Renal cortex interstitium (tissue), 11 donors: ENCODE results near the gene CEP128. TPM values are rescaled to one million over a fixed set of nuclear protein-coding genes. Genes with fewer than 3 reads are reported as not detected.
A peak's percentile ranks its signal among the peaks of the same experiment; 100 is the strongest.

Source experiments
- DNase-seq, 11 donors: peaks; one replicate each; pipeline ENCODE4 v3.0.0-alpha.2; 2013; ENCODE audit warnings: low read depth in 9 of 11, low spot score in 4 of 11; ENCODE audit errors: extremely low read depth in 1 of 11
- polyA plus RNA-seq, 3 donors: library from polyadenylated mRNA; unstranded; fragments of 120-200 nt; gene quantifications; one replicate each; pipeline ENCODE4 v1.2.1, GENCODE V29; 2013; ENCODE audit not compliant: insufficient read length in 3 of 3

The CEP128 gene
- polyA plus RNA-seq, 3 donors, result 5.6 to 6.7 (median 5.9) TPM

DNA sequence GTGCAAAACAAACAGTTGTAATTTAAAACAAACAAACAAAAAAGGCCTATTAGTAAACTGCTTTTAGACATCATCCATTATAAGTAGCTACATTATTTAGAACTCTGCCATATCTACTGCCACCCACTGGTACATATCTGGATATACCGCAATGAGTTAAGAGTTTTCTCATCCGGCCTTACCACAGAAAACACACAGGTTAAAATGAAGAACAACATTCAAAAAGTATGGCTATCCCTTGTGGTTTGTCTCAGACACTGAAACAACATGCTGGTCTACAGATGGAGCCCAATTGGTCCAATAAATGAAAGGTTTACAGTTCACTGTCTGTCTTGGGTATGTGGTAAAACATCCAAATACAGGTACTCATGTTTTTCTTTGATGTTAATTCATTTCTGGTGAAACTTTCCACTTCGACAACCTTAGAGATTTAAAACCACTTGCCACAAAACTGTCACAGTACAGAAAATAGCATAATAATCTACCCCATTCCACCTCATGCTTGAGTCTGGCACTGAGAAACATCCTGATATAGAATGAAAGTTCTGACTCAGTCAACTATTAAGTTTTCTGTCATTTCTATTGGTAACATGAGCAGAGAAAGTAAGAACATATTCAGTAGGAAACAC is 354.3 kb downstream of the CEP128 start:
- DNase-seq, result peak in 2 of 11 donors; percentile 0 to 15

DNA sequence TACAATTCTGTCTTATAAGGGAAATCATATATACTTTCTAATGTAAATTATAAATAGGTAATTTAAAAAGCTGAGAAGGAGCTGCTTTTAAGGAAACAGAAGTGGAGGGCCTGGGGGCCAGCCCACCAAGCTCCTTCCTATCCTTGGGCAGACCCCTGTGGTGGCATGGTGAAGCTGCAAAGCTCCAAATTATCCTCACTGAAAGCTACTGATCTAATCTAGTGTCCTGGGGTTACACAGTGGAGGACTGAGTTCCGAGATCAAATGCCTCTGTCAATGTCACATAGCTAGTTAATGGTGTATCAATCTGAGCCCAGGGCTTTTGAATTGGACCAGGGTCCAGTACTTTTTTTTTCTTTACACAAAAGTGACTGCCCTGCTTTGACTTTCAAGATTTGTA is 355.4 kb downstream of the CEP128 start:
- no peak for DNase-seq

DNA sequence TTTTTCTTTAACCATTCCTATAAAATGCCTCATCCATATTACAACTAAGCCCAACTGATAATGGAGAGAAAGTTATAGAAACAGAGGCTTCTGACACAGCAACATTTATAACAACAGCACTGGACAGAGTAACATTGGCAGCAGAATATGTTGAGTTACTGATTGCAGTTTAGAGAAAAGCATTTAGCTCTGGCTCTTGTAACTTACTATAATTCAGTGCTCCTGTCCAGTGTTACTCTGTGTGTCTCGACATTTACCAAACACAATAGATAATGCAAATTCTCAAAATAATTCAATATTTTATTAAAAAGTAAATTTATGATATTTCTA is 356.1 kb downstream of the CEP128 start:
- DNase-seq, result no peak

DNA sequence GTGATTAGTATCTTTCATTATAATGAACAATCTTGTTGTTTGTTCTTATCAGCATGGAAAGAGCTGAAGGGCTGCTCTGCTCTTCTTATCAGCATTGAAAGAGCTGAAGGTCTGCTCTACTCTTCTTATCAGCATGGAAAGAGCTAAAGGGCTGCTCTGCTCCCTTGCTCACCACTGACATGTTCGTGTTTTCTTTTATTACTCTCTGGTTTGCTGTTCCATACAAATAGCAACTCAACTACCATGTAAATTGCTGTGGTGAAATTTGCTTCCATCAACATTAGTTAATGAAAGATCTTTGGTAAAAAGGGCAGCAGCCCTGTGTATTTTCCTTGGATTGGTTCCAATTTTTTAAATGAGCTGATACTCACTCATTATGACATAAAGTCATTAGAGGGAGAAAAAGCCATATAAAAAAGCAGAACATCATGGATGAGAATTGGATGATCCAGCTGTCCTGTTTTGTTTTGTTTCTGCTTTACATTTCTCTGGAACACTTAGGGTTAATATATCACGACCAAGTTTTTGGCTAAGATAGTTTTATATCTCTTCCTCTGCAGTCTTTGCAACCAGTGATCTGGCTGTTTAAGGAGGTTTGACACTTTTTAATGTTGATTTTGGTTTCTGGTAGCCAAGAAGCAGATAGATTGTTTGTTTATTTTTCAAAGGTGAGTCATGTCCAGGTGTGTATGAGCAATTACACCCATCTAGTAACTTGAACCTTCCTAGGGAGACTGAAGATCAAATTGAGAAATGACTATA is 356.6 kb downstream of the CEP128 start:
- no peak for DNase-seq

DNA sequence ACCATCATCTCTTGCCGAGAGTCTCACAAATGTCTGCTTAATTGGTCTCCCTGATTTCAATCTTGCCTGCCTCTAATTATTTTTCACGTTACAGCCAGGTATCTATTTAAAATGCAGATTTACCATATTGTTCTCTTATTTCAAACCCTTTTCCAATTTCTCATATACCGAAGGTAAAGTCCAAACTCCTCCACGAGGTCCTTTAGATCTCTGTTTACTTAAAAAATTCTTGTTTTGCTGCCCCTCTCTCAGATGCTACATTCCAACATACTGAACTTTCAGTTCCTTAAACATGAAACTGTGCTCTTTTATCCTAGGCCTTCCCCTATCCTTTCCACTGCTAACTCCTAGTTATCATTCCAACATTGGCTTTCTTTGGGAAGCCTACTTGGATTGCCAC is 363.9 kb downstream of the CEP128 start:
- no peak for DNase-seq

DNA sequence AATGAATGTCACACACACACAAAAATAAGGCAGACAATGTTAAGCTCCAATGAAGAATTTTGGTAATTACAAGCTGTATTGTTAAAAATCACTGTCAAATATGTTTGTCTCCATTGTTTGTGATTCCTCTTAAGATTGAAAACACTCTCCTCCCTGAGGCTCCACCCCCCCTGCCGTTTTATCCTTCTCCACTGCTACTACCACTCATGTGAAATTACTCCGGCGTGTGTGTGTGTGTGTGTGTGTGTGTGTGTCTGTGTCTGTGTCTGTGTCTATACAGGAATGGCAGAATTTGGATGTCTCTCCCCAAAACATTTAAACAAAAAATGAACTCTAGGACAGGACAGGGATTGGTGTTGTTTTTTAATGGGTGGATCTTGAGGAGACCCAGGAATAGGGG is 365.1 kb downstream of the CEP128 start:
- no peak for DNase-seq

DNA sequence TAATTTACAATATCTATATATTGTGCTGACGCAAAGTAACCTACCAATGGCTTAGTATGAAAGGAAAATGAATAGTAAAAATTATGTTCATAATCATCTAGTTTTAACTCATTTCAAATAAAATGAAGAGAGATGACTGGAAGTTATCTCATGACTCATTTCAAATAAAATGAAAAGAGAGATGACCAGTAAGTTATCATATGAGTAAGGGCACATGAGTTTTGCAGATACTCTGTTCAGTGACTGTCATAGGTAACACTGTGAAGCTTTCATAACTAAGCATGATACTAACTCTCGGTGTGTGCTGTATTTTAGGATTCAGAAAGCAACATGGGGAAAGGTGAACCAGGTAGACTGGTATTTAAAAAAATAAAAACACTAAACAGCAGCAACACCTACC is 365.8 kb downstream of the CEP128 start:
- DNase-seq, result no peak

DNA sequence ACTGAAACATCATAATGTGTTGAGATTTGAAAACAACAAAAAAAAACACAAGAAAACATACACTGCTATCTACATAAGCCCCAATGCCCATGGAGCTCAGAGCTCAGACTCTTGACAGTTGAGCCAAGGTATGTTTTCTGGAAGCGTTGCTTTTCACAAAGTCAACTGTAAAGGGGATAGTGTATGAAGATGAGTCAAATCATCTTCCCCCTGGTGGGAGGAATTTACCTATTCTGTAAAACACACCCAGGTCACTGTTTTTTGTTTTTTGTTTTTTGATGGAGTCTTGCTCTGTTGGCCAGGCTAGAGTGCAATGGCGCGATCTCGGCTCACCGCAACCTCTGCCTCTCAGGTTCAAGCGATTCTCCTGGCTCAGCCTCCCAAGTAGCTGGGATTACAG is 368.9 kb downstream of the CEP128 start:
- no peak for DNase-seq

DNA sequence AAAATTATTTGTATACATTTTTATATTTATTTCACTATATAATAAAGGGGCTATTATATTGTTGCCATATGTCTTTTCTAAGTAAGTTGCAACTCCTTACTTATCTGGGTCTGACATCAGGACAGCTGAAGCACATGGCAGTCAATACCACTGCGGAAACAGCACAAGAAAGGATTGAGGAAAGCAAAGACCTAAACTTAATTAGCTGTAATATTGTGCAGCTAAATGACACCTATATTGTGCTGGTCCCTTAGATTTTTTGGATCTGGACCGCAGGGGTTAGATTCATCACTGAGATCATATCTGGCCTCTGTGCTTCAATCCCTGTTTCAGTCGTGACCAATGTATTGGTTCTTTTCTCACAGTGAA is 370.6 kb downstream of the CEP128 start:
- no peak for DNase-seq

DNA sequence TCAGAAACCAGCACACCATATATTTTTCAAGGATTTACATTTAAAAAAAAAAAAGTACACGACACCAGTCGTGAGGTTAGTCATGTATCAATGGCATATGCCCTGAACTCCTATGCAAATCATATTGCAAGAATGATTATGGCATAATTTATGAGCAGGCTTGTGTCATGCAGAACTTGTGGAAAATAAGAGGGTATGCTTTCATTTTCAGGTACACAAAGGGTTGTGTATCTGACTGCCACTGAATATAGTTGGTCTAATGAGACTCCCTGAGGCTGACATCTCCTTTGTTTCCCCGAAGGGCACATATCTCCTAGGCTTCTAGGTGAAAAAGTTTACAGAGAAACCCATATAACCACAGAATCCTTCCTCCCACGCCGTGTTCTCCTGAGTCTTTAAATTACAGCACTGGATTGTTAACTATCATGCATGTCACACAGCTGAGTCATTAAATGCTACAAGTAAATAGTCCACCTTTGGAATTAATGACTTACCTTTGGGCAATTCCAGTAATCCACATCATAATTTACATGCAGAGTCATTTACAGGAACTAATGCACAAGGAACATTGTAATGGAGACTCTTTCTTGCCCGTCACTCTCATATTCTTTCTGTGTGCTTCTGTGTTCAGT is 373.5 kb downstream of the CEP128 start:
- DNase-seq, result peak in 1 of 11 donors; percentile 2

DNA sequence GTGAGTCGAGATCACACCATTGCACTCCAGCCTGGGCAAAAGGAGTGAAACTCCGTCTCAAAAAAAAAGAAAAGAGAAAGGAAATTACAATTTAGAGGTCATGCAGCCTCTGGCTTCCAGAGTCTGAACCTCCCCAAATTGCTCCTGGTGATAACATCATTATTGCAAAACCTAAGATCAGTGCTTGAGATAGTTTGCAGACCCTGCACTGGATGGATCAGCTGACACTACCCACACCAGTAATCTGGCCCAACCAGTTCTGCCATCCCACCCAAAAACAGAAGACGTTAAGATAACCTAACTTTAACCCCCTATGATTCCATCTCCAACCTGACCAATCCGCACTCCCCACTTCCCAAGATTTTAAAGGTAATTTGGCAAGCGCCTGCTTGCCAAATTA is 376.5 kb downstream of the CEP128 start:
- no peak for DNase-seq

DNA sequence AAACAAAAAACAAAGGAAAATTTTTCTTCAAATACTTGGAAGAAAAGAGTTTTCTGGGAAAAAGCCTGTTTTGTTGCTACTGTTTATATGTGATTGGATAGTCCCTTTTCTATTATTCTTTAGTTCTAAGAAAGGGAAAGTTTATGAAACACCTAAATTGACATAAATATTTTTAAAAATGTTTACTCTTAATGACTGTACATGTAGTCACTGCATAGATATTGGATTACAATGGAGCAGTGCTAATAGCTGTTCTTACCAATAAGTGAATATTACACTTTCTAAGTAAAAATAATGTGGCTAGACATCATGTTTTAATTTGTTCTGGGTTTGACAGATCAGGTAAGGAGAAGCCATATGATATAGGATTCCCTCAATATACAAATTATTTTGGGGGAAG is 377.5 kb downstream of the CEP128 start:
- no peak for DNase-seq

DNA sequence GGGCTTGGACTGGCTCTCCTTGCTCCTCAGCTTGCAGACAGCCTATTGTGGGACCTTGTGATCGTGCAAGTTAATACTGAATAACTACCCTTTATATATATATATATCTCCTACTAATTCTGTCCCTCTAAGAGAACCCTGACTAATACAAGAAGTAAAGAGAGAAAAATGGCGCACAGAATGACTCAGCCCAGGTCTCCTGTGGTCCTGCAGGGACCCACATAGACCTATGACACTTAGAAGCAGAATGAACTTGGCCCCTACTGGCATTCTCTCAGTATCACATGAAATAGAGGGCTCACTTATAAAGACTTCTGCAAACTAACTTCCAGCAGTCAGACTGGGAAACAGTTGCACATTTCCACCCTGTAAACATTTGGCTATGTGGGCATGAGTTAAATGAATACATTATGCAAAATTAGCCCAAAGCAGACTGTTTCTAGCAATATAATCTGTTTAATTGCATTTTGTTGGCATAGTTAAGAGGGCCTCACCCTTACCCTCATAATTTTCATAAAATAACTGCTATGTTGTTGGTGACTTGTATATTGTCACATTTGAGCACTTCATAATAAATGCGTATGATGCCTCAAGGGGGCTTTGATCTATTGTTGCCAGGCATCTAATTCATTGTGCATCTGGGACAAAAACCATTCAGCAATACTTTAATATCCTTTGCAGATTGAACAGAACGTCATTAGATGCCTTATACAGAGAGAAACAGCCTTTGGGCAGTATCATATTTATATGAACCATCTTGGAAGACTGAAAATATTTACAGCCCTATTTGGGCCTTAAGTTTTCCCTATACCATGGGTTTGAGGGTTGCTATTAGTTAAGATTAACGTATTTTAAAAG is 380.5 kb downstream of the CEP128 start:
- DNase-seq, result no peak

DNA sequence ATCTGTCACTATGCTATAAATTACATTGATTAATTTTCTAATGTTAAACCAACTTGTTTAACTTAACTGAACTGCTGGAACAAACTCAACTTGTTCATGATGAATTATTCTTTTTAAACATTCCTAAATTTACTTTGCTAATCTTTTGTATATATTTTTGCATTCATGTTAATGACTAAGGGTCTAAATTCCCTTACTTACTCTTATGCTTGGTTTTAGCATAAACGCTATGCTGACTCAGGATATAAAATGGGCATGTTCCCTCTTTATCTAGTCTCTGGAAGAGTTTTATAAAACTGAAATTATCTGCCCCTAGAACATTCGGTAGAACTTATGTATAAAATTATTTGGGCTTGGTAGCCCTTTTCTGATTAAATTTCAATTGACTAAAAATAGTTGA is 387.4 kb downstream of the CEP128 start:
- DNase-seq, result no peak

DNA sequence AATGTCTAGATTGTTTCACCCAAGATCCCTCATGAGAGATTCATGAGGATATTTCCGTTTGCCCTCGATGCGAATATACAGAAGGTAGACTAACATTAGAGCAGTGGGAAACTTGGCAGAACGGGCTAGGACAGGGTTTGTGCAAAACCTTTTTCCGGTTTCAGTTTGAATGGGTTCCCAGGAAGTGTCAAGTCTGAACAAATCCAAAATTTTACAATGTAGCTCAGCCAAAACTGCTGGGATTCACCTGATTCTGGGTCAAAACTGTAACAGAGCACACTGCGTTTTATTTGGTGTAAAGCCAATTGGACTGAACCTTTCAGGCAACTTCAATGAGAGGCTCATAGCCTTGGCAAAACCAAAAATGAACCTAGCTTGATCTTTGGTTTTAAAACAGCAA is 392.4 kb downstream of the CEP128 start:
- no peak for DNase-seq

DNA sequence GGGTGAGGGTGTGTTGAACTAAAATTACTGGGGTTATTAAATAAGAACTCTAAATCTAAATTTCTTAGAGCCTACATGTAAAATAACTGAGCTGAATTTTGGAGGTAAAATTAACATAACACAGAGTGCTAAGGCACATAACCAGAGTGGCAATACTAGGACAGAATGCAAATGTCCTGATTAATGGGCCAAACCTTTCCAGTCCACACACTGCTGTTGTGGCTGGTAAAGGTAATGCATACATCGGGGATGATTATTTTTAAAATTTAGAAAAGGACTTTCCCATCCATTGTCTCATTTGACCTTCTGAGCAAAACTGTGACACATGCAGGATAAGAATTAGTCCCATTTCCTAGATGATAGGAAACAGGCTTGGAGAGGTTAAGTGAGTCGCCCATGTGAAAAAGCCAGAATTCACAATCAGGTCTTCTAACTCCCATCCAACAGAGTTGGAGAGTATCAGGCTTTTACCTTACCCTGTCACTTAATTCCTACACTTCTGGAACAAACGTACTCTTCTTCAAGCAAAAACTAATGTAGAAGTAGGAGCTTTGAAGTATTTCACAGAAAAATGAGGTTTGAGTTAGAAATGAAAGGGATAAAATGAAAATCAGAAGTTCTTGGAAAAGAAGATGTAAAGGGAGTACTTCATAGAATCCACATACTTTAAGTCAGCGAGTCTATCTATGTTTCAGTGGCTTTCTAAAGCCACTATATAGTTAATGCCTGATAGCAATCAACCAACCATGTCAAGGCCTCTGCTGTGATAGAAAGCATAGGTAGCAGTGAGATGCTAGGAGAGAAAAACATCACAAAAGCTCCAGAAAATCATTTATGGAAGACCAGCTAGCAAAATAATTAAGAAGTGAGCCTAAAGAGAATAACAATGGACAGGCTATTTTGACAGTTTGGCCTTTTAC is 395.3 kb downstream of the CEP128 start:
- DNase-seq, result no peak

DNA sequence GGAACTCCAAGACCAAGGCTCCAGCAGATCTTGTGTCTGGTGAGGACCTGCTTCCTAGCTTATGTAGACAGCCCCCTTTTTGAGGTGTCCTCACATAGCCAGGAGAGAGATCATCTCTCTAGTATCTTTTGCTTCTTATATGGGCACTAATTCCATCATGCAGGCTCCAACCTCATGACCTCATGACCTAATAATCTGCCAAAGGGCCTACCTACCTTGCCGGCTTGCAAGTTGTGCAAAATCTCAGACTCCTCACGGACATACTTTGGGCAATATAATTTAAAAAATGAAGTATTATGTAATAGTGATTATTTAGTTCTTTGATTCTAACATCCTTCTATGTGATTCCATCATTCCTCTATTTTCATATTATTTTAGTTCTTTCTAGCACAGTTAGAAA is 397.2 kb downstream of the CEP128 start:
- no peak for DNase-seq

DNA sequence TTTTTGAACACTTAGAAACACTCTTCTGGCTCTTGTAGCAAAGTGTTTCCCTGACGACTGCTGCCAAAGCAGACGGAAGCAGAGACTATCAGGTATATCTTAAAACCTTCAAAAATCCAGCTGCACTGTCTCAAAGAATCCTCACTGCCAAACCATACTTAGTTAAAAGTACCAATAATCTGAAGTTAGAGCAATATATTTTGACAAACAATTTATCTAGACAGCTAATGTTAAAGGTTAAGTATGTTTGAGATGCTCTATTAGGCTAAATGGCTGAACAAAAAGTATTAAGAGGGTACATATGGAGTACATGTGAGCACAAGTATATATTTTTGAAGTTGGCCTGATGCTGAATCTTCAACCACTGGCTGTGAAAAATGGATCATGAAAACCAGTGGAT is 398.3 kb downstream of the CEP128 start:
- no peak for DNase-seq
